Stromal cell of bone marrow (primary cell): ENCODE data around the gene CAPN5.

Experiments used
- DNase-seq: peaks from one replicate; pipeline ENCODE4 v3.0.0-alpha.2; 2012; ENCODE audit warnings: low read depth

CAPN5 gene

DNA sequence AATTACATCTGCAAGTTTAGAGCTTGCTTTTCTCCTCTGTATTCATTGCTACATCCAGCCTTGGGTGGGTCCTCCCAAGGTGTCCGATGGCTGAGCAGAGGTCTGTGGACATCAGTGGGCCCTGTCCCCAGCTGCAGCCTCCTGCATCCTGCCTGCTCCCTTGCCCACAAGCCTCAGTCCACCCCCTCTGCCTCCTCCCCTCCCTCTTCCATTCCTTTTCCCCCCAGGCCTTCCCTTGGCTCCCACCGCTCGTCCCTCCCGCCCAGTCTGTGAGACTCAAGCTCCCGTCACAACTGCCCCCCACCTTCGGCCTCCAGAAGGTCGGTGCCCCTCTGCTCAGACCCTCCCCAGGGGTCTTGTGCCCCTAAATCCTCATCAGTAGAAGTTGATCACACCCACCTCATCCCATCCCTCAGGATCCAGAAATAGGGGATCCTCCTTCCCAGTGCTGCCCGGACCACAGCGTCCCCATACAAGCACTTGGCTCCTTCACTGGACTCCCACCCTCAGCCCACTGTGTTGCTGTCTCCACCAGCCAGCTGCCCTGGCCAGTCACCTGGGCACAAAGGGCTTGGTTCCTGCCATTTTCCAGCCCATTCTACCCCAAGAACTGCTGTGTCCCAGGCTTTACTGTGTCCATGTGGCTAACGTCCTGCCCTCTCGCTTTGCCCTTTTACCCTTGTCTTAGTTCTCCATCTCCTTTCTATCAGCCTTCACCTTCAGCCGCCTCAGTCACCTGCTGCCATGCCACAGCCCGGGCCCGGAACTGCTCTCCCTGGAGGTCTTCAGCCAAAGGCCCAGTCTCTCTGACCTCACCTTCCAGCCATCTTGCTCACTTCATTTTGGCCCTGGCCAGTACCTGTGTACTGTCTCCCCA, 33.6 kb downstream of the CAPN5 start:
- no peak for DNase-seq

DNA sequence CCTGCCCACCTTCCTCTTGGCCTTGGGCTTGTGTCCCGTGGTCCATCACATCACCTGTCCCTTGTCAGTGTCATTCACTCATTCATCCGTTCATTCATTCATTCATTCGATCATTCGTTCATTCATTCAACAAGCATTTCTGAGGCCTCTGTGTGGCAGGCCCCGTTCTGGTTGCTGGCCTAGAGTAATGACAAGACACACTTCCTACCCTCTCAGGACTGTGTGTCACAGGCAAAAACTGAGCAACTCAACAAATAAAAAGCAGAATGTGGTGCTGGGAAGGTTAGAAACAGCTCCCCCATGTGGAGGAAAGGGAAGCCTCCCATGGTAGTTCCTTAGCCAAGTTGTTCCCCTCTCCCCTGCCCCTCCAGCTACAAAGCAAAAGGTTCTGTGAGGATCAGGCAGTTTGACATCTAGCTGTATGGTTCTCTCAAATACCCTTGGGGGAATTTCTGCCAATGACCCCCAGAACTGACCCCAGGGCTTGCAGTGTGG, 34.3 kb downstream of the CAPN5 start:
- no peak for DNase-seq

DNA sequence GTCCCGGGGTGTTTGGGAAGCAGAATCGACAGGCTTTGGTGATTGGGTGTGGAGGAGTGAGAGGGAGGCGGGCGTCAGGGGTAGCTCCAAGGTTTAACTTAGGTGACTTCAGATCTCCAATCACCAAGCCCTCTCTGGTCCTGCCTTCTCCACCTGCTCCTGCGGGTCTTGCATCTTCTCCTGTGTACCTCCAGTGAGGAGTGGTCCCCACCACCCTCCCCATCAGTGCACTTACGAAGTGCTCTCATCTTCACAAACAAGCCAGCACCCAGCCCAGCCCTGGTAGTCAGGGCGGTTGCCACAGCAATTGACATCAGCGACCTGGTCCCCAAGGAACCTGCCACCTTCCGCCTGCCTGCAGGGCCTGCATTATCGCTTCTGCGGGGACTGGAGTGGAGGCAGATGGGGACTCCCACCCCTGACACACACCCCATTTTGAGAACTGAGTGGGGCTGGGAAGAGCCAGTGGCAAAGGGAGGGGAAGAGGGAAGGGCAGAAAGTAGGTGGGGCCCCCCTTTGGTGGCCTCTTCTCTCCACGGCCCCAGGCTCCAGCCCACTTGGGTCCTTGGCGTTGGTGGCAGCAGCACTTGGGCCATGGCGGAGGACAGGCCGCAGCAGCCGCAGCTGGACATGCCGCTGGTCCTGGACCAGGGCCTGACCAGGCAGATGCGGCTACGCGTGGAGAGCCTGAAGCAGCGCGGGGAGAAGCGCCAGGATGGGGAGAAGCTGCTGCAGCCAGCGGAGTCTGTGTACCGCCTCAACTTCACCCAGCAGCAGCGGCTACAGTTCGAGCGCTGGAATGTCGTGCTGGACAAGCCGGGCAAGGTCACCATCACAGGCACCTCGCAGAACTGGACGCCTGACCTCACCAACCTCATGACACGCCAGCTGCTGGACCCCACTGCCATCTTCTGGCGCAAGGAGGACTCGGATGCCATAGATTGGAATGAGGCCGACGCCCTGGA, 35.8 kb downstream of the CAPN5 start, which contains the start of gene OMP:
Gene OMP, plus strand, starts transcription at position 595 of the 965 bp plus-strand sequence. Its CDS starts 0 bp downstream, at position 595.
- DNase-seq, result no peak

DNA sequence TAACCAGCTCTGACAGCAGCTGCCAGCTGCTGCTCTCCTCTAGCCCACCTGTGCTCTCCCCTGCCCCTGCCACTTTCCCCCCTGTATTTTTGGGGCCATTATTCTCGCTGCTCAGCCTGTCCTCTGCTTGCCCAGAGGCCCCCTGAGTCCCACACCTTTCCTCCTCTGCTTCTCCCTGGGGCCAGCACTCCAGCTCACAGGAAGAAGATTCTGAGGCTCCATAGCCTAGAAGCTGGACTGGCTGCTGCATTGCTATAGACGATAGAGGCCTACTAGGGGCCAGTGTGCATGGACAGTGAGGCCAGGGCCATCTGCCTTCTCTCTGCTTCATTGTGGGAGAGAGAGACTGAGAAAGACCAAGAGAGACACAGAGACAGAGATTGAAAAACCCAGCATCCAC, 36.5 kb downstream of the CAPN5 start:
- DNase-seq, result no peak

DNA sequence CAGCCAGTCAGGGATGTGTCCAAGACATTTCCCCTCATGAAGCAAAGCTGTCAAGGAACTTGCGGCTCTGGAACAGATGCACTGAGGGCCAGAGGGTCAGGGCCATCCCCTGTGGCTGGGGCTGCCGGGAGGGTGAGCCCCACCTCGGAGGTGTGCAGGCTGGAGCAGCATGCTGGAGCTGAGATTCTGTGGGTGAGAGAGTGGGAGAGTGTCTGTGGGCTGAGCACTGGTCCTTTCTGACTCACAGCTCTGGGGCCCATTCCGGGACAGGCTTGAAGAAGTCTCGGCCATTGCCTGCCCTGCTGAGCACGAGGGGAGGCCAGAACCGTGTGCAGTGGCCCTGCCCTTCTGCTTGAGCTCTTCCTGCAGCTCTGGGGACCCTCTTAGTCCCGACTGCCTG, 38.0 kb downstream of the CAPN5 start:
- no peak for DNase-seq

DNA sequence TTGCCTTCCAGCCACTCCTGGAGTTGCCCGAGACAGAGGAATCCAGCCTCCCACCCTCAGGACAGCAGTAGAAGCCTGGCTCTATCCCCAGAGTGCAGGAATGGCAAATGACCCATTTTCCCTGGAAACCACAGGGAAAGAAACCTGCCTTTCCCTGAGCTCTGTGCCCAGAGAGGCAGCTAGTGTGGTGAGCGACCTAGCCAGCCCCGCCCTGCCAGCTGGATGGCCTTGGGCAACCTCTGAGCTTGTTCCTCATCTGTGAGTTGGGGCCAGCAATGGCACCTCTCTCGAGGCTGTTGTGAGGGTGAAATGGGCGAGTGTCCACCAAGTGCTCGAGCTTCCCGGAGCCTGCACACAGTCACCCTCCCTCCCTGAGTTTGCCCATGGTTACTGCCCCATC, 39.5 kb downstream of the CAPN5 start:
- no peak for DNase-seq

DNA sequence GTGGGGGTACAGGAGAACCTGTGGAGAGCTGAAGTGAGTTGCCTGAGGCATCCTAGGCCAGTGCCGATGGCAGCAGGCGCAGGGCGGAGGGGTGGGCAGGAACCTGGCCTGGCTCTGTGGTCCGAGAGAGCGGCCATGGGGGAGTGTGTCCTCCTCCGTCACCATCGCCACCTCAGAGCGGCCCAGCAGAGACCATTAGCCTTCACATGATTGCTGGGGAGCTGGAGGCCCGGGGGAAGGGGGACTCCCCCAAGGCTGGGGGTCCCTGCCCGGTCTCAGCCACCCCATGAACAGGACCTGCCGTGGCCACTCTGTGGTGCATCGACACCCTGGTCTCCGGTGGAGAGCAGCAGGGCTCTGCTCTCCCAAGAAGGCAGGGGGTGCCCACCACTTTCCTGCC, 40.0 kb downstream of the CAPN5 start:
- no peak for DNase-seq

DNA sequence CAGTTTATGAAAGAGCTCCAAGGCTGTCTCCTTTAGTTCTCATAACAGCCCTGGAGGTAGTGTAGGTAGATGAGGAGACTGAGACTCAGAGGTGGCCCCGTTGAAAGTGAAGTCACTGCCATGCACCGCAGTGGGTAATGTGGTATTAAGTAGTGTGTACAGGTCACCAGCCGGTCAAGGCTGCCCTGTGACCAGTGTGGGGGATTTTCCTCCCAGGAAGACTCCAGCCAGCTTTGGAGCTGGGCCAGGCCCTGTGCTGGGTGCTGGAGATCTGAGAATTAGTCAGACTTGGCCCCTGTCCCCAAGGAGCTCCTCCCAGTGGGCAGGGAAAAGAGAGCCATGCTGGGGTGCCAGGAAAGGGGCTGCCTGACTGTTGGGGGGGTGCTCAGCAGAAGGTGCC, 41.2 kb downstream of the CAPN5 start:
- peak; percentile 77 for DNase-seq

DNA sequence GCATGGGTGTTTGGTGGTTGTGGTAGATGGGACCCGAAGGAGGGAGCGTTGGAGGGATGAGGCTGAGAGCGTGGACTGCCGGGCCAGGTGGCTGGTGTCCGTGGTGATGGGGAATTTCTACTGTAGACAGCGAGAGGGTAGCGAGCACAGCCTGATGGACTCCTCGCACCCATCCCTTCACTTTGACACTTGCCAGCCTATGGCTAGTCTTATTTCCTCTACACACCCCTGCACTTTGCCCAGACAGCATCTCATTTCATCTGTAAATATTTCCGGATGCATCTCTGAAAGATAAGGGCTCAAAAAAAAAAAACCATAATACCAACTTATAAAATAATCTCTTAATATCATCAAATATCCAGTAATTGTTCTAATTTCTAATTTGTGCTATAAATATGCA, 41.7 kb downstream of the CAPN5 start:
- DNase-seq, result no peak

DNA sequence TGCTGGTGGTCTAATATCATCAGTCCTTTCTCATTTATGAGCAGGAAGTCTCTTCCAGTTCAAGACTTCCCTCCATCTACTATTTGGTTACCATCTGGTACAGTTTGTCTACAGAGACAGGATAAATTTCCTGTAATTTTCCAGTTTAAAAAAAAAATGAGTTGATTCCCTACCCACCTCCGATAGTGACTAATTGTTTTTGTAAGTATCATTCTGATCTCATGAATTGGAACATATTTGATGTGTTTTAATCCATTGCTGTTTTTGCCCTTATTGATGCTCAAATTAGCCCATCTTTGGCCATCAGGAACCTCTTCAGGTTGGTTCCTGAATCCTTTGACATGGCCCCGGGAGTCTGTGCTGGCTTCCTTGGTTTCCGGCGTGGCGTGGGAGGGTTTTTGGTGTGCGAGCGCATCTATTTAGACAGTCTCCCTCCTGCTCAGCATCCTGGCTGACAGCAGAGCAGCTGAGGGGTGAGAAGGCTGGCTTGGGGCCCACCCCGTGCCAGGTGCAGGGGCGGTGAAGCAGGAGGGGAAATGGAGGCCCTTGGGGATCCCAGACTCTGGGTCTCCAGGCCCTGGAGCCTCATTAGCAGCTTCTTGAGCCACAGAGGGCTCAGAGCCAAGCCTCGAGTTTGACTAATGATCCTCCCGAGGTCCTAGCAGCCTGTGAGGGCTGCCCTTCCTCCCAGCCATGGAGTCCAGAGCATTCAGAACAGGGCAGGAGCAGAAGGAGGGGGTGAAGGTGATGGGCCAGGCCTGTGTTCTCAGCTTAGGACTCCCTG, 42.7 kb downstream of the CAPN5 start:
- DNase-seq, result peak; percentile 48

DNA sequence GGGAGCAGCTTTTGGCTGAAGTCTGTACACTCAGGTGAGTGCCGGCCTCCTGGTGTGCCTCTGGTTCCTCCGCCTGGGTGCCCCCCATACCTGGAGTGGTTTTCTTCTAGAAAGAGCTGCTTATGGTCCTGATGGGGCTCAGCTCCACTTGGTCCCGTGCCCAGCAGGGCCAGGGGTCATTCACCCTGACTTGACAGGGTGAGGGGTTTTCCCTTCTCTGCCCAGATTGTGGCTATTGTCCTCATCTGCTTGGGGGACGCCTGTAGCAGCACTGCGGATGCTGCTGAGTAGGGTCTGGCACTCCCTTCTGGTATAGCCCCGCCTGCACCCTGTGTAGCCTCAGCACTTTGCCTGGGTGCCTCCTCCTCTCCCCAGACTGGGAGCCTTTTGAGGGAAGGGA, 44.1 kb downstream of the CAPN5 start:
- DNase-seq, result no peak

DNA sequence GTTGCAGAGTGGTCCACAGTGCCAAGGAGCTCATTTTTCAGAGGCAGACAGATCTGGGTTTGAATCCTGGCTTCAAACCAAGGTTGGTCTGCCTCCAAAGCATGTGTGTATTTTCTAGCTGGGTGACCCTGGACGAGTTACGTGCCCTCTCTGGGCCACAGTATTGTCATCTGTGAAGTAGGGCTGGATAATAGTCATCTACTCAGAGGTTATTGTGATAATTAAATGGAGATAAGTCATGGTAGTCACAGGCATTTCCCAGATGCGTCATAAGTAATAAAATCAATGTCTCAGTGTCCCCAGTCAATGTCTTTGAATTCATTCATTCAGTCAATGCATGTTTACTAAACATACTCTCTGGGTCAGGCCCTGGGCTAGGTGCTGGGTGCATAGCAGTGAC, 44.5 kb downstream of the CAPN5 start:
- no peak for DNase-seq

DNA sequence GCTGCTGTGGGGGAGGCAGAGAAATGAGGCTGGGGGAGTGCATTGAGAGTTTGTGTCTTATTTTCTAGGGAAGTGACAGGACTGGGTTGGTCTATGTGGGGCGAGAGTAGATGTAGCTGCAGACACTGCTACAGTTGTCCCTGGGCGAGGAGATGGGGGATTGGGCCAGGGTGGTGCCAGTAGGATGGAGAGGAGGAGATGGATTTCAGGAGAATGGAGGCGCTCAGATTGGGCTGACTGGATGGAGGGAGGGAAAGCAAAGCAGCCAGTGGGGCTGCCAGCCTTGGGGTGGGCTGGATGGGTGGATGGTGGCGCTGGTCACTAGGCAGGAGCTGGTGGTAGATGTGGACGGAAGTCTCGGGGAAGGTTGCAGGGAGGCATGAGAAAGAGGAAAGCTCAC, 45.2 kb downstream of the CAPN5 start:
- DNase-seq, result no peak

DNA sequence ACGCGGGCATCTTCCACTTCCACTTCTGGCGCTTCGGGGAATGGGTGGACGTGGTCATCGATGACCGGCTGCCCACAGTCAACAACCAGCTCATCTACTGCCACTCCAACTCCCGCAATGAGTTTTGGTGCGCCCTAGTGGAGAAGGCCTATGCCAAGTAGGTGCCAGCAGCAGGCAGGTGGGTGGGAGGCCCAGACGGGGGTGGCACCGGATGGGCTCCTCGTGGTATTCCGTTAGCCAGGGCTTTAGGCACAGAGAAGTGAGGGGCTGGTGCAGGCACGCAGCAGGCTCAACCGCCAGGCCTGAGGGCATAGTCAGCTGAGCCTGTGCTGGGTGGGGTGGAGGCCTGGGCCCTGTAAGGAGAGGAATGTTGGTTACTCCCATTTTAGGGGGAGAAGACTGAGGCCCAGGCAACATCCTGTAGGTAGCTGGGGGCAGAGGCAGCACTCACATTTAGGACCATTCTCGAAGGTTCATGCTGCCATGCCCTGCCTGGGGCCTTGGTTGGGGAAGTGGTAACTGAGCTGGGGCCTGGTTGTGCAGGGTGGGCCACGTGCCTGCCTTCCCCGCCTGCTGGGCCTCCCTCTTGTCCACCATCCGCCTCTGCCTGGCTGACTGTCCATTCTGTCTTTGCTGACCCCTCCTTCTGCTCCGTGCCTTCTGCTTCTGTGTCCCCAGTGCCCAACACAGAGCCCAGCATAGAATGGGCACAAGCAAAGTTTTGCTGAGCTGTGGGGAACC, 46.0 kb downstream of the CAPN5 start:
- no peak for DNase-seq

DNA sequence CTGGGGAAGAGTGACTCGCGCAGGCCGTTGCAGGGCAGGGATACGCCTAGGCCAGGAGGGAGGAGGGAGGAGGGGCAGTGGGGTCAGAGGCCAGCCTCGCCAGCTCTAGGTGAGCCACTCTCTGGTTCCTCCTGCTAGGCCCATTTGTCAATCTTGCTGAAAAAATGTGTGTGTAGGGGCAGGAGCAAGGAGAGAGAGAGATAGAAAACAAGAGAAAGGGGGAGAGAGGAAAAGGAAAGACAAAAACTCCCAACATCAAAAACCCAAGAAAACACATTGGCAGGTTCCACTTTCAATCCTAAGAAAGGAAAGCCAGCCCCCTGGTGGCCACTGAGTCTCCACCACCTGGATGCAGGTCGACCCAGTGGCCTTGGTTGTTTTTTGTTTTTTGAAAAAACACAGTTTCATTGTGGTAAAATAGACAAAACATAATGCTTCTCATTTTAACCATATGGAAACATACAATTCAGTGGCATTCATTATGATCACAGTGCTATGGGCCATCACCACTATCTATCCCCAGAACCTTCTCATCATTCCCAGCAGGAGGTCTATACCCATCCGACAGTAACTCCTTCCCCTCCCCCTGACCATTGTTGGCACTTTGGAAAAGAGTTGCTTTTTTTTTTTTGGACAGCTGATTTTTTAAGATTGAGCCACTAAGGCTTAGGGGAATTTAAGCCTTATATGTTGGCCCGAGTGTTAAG, 46.8 kb downstream of the CAPN5 start:
- DNase-seq, result peak; percentile 20

DNA sequence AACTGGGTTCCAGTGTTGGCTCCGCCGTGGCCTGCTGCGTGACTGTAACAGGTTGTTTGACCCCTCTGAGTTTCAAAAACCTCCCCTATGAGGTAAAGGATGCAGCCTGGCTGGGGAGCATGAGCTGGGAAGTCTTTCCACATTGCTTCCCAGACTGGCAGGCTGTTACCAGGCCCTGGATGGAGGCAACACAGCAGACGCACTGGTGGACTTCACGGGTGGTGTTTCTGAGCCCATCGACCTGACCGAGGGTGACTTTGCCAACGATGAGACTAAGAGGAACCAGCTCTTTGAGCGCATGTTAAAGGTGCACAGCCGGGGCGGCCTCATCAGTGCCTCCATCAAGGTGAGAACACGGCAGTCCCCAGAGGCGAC, 47.3 kb downstream of the CAPN5 start:
- DNase-seq, result no peak

DNA sequence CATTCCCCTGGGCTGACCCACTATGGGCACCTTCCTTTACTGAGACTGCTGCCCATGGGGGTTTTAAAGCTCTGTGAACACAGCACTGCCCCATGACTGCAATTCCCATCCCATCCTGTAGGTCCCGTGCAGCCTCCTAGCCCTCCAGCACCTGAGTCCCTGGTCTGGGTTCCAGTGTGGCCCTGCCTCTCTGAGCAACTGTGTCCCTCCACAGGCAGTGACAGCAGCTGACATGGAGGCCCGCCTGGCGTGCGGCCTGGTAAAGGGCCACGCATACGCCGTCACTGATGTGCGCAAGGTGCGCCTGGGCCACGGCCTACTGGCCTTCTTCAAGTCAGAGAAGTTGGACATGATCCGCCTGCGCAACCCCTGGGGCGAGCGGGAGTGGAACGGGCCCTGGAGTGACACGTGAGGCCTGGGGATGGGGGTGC, 48.4 kb downstream of the CAPN5 start:
- no peak for DNase-seq

DNA sequence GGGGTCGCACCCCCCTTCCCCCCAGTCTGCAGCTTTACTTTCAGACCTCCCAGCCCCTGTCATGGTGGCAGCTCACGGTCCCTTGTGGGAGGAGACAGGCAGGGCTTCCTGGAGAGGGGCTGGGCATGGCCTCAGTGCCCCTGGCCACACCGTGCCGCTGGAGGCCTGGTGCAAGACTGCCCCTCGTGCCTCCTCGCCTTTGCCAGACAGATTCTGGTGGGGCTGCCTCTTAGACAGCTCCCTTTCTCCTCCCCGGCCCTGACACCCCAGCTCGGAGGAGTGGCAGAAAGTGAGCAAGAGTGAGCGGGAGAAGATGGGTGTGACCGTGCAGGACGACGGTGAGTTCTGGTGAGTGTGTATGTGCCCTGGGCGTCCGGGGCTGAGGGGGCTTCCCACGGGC, 49.2 kb downstream of the CAPN5 start:
- DNase-seq, result no peak

DNA sequence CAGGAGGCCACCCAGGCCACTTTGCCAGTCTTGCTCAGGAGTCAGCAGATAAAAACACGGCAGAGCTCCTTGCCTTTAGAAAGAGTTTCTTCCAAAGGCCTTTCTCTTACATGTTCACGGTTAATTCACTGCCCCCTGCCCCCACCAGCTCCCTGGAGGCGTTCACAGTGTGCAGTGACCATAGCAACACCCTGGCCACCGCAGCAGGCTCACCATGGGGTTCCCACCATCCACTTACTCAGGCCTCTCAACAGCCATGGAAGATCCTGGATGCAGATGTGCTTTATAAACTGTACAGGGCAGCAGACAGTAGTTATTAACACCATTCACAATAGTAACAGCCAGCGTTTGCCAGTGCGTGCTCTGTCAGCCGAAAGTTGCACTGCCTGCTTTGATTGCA, 50.7 kb downstream of the CAPN5 start:
- no peak for DNase-seq

DNA sequence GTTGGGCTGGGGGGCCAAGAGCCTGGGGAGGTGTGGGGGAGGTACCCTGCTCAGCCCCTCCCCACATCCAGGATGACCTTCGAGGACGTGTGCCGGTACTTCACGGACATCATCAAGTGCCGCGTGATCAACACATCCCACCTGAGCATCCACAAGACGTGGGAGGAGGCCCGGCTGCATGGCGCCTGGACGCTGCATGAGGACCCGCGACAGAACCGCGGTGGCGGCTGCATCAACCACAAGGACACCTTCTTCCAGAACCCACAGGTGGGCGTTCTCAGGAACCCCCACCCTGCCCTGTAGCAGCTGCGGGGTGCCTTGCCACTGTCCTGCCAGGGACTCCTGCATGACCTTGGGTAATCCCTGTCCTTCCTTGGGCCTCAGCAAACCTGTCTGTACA, 51.3 kb downstream of the CAPN5 start:
- no peak for DNase-seq

DNA sequence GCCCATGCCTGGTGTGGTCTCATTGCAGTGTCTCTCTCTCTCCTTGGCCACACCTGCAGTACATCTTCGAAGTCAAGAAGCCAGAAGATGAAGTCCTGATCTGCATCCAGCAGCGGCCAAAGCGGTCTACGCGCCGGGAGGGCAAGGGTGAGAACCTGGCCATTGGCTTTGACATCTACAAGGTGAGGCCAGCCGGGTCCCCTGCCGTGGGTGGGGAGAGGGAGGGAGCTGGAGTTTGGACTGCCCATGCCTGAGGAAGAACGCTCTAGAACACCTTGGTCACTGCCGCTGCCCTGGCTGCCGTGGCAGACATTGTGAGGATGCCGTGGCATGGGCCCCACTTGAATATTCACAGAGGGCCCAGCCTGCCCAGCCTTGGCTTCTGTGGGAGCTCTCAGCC, 52.2 kb downstream of the CAPN5 start:
- DNase-seq, result no peak
